GM12873 (cell line): Measurements from ENCODE around the gene CEP152.
A peak's percentile ranks its signal among the peaks of the same experiment; 100 is the strongest.

Source experiments
- CTCF ChIP-seq: IDR thresholded peaks from 2 replicates; pipeline ENCODE4 v1.5.1; 2012; ENCODE audit warnings: low read depth, mild to moderate bottlenecking, moderate library complexity, low read length, control low read depth; ENCODE audit not compliant: insufficient read depth; ENCODE audit errors: missing control alignments

Gene CEP152, protein sequence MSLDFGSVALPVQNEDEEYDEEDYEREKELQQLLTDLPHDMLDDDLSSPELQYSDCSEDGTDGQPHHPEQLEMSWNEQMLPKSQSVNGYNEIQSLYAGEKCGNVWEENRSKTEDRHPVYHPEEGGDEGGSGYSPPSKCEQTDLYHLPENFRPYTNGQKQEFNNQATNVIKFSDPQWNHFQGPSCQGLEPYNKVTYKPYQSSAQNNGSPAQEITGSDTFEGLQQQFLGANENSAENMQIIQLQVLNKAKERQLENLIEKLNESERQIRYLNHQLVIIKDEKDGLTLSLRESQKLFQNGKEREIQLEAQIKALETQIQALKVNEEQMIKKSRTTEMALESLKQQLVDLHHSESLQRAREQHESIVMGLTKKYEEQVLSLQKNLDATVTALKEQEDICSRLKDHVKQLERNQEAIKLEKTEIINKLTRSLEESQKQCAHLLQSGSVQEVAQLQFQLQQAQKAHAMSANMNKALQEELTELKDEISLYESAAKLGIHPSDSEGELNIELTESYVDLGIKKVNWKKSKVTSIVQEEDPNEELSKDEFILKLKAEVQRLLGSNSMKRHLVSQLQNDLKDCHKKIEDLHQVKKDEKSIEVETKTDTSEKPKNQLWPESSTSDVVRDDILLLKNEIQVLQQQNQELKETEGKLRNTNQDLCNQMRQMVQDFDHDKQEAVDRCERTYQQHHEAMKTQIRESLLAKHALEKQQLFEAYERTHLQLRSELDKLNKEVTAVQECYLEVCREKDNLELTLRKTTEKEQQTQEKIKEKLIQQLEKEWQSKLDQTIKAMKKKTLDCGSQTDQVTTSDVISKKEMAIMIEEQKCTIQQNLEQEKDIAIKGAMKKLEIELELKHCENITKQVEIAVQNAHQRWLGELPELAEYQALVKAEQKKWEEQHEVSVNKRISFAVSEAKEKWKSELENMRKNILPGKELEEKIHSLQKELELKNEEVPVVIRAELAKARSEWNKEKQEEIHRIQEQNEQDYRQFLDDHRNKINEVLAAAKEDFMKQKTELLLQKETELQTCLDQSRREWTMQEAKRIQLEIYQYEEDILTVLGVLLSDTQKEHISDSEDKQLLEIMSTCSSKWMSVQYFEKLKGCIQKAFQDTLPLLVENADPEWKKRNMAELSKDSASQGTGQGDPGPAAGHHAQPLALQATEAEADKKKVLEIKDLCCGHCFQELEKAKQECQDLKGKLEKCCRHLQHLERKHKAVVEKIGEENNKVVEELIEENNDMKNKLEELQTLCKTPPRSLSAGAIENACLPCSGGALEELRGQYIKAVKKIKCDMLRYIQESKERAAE (N-terminal part only)

GRCh38 chr15:48810414-48811324 is at the start of gene CEP152:
CEP152 (minus strand) TSS chr15:48811069; CDS start chr15:48805649, 5,420 bp downstream.
- no peak for TF ChIP-seq CTCF

DNA sequence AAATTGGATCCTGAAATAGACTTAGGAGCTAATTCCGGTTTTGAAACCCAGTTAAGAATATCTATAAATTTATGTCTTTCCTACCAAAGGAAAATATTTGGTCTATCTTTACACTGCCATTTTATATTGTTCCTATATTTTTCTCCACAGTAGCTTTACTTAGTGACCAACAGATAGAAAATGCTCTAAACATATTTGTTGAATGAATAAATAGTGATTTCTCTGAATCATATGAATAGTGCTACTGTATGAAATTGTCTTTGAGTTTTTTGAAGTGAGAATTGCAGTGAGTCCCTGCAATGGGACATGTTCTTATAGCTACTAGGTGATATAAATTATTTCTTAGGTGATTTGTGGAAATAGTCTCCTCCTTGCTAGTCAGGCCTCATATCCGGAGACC is 48.6 kb upstream of the CEP152 start:
- no peak for TF ChIP-seq CTCF

GRCh38 chr15:48858401-48858800 is 47.5 kb upstream of the CEP152 start:
- no peak for TF ChIP-seq CTCF

DNA sequence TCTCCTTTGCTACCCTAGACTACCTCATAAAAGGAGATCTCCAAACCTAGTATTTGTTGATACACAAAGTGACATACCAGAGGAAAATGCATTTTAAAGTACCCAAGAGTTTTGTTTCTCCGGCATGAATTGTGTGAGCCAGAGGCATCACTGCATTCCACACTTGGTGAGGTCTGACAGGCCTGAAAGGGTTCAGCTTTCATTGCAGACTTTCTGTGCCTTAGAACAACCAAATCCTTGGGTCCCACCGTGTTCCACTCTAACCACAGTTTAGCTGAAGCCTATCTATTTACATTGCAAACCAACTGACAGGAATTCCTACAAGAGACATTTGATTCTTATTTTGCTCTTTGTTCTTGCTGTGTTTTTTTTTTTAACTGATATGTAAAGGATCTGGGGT is 46.1 kb upstream of the CEP152 start:
- no peak for TF ChIP-seq CTCF

GRCh38 chr15:48855501-48856440 is 44.9 kb upstream of the CEP152 start:
- peak; percentile 23 for TF ChIP-seq CTCF

DNA sequence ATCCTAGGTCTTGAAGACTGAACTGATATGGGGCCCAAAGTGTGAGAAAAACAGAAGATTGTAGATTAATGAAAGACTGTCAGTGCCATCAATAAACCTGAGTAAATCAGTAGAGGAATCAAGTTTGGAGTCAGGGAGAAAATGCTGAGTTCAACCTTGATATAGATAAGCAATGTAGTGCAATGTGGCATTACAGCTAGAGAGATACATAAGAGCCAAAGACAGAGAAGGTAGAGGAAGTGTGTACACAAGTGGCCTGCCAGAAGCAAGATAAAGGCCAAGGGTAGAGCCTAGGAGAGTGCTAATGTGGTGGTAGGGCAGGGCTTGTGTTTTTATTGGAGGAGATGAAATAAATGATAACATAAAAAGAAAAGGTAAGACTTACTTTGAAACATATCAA is 41.1 kb upstream of the CEP152 start:
- TF ChIP-seq CTCF = no peak
